Pons (tissue), 1 donor: ENCODE results near the gene BACH2.
"Not testable (repeated sequence)": the region's sequence is repeated elsewhere in the genome, so short reads cannot be mapped to it uniquely, and the experiment has no call there.

Source experiments
- DNase-seq: peaks from one replicate; pipeline ENCODE4 v3.0.0-alpha.2; 2016; ENCODE audit warnings: low spot score

BACH2 gene

DNA sequence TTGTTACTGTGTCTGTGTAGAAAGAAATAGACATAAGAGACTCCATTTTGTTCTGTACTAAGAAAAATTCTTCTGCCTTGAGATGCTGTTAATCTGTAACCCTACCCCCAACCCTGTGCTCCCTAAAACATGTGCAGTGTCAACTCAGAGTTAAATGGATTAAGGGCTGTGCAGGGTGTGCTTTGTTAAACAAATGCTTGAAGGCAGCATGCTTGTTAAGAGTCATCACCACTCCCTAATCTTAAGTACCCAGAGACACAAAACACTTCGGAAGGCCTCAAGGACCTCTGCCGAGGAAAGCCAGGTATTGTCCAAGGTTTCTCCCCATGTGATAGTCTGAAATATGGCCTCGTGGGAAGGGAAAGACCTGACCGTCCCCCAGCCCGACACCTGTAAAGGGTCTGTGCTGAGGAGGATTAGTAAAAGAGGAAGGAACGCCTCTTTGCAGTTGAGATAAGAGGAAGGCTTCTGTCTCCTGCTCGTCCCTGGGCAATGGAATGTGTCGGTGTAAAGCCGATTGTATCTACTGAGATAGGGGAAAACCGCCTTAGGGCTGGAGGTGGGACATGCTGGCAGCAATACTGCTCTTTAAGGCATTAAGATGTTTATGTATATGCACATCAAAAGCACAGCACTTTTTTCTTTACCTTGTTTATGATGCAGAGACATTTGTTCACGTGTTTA, 405.7 kb downstream of the BACH2 start:
- not testable (repeated sequence) for DNase-seq

DNA sequence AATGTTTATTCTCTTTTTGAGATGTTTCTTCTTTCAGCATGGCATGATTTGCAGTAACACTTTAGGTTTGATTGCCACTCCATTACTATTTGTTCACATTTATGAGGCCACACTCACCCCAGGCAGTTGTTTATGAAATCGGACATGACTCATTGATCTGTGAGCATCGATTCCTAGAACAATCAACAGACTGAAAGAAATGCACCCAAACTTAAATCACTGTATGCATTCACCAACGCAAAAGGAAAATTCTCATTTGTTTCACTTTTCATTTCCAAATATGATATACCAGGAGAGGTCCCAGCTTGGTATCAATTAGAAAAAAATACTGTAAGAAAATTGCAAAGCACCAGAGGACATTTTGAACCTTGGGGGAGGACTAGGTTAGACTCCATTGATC, 407.8 kb downstream of the BACH2 start:
- DNase-seq, result no peak

DNA sequence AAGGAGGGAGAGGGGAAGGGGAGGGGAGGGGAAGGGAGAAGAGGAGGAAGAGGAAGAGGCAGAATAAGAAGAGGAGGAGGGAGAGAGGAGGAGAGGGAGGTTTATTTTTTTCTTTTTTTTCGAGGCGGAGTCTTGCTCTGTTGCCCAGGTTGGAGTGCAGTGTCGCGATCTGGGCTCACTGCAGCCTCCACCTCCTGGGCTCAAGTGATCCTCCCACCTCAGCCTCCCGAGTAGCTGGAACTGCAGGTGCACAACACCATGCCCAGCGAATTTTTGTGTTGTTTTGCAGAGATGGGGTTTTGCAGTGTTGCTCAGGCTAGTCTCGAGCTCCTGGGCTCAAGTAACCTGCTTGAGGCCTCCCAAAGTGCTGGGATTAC, 408.5 kb downstream of the BACH2 start:
- DNase-seq, result no peak

DNA sequence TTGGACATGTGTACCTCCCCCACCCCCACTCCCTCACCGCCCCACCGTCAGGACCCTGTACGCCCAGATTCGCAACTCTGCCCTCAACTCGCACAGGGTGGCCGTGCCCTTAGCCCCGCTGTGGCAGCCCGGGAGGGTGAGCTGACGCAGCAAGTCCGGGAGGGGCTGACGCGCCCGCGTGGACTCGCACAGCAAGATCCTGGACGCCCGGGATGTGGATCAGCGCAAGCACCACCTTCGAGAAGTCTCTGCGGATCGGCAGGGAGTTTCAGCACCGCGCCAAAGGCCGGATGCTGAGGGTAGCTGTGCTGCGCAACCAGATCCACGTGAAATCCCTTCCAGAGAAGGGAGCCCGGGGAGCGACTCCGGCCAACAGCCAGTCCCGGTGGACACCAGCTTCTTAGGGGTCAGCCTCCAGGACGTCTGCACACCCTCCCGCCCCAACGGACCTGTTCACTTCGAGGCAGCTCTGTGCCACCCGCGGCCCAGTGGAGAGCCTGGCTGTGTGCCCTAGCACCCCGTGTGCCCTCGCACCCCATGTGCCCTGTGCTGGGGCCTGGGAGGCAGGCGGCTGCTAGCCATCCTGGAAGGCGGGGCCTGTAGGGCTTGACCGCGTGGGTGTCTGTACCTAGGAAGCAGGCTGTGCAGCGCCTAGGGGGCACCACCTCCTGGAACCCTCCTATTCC, 409.0 kb downstream of the BACH2 start:
- no peak for DNase-seq

DNA sequence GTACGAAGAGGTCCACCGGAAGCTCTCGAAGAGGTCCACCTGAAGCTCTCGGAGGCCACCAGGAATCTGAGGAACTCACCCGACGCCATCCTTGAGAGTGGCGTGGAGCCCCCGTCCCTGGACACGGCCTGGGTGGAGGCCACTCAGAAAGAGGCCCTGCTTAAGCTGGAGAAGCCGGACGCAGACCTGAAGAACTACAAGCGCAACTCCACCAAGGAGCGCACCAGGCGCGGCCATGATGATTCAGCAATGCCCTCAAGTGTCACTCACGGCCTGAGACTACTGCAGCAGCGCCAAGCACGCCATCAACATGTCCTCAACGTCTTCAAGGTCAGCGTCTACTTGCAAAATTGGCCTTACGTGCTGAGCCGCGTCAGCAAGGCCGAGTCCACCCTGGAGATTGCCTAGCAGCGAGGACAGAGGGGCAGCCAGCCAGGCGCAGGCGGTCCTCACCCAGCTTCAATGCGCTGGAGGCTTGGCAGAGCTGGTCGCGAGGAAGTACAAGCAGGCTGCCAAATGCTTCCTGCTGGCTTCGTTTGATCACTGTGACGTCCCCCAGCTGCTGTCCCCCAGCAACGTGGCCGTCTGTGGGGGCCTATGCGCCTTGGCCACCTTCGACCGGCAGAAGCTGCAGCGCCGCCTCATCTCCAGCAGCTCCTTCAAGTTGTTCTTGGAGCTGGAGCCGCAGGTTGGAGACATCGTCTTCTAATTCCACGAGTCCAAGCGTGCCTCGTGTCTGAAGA, 410.1 kb downstream of the BACH2 start:
- DNase-seq, result no peak
